Fibroblast of lung (primary cell): Measurements from ENCODE around the gene MYO1D. TPM values are rescaled to one million over a fixed set of nuclear protein-coding genes. Genes with fewer than 3 reads are reported as not detected.
A peak's percentile ranks its signal among the peaks of the same experiment; 100 is the strongest.

Experiments
- DNase-seq, 2 donors: peaks; one replicate each; pipeline versions ENCODE4 v3.0.0 to v3.0.0-alpha.2; 2010; ENCODE audit warnings: low read depth in 2 of 2
- H2AFZ ChIP-seq: 2 replicates; pipeline ENCODE4 v1.5.1; 2012; ENCODE audit warnings: low read length, control low read depth, inconsistent platforms
- H3K27ac ChIP-seq: 2 replicates; pipeline ENCODE4 v1.5.1; 2011; ENCODE audit warnings: low read length, control low read depth; ENCODE audit not compliant: insufficient read depth
- H3K27me3 ChIP-seq: 2 replicates; pipeline ENCODE4 v1.5.1; 2011; ENCODE audit warnings: mild to moderate bottlenecking, low read length; ENCODE audit not compliant: control insufficient read depth, insufficient read depth
- H3K36me3 ChIP-seq: 2 replicates; pipeline ENCODE4 v1.5.1; 2011; ENCODE audit warnings: low read length; ENCODE audit not compliant: control insufficient read depth, insufficient read depth
- H3K4me1 ChIP-seq: 2 replicates; pipeline ENCODE4 v1.5.1; 2011; ENCODE audit warnings: low read length; ENCODE audit not compliant: control insufficient read depth, insufficient read depth; ENCODE audit errors: extremely low read depth
- H3K4me2 ChIP-seq: 2 replicates; pipeline ENCODE4 v1.5.1; 2011; ENCODE audit warnings: low read length, control low read depth; ENCODE audit not compliant: insufficient read depth; ENCODE audit errors: extremely low read depth
- H3K4me3 ChIP-seq, 4 experiments: fragments of 200-600 bp in 1 of 4; sonication (generic) in 1 of 4; replicated peaks in 1 of 4; 2 replicates each; pipeline ENCODE4 v1.5.1; 2011 to 2016; ENCODE audit warnings: low read length in 4 of 4, low read depth in 3 of 4, mild to moderate bottlenecking in 3 of 4, control low read depth in 2 of 4, inconsistent platforms in 1 of 4, mixed read lengths in 1 of 4; ENCODE audit not compliant: insufficient read depth in 1 of 4; ENCODE audit errors: control extremely low read depth in 1 of 4
- H3K79me2 ChIP-seq: 2 replicates; pipeline ENCODE4 v1.5.1; 2012; ENCODE audit warnings: mild to moderate bottlenecking, low read length, inconsistent platforms; ENCODE audit not compliant: control insufficient read depth, insufficient read depth
- H3K9ac ChIP-seq: 2 replicates; pipeline ENCODE4 v1.5.1; 2011; ENCODE audit warnings: mild to moderate bottlenecking, low read length, control low read depth; ENCODE audit not compliant: insufficient read depth
- H3K9me3 ChIP-seq: 2 replicates; pipeline ENCODE4 v1.5.1; 2012; ENCODE audit warnings: low read depth, low read length; ENCODE audit not compliant: control insufficient read depth, insufficient read depth
- H4K20me1 ChIP-seq: 2 replicates; pipeline ENCODE4 v1.5.1; 2011; ENCODE audit warnings: low read length; ENCODE audit not compliant: control insufficient read depth, insufficient read depth; ENCODE audit errors: extremely low read depth
- CTCF ChIP-seq, 2 donors: IDR thresholded peaks in 1 of 2; conservative IDR thresholded peaks in 1 of 2; 1 replicate in 1 of 2; 2 replicates in 1 of 2; pipeline ENCODE4 v1.5.1; 2011 to 2012; ENCODE audit warnings: low read length in 2 of 2, control low read depth in 1 of 2, inconsistent platforms in 1 of 2, low read depth in 1 of 2, mild to moderate bottlenecking in 1 of 2
- EZH2 ChIP-seq: IDR thresholded peaks from 2 replicates; pipeline ENCODE4 v1.5.1; 2012; ENCODE audit warnings: low read length, control low read depth, mild to moderate bottlenecking; ENCODE audit errors: missing control alignments
- polyA plus RNA-seq, 2 donors: library from polyadenylated mRNA; depleted of rRNA in 1 of 2; stranded (reverse) in 1 of 2; unstranded in 1 of 2; fragments of >200 nt; gene quantifications; 2 replicates each; pipeline ENCODE4 v1.2.1, GENCODE V29; 2011 to 2012; ENCODE audit warnings: missing spikeins in 1 of 2
- total RNA-seq: library from RNA; depleted of rRNA; stranded (reverse); fragments of >200 nt; gene quantifications from 2 replicates; pipeline ENCODE4 v1.2.1, GENCODE V29; 2014

The MYO1D gene
- total and polyA plus RNA-seq, 2 donors (not counting 1 experiment from before 2014, with no cell fraction given): 35.0 to 46.6 TPM

- peaks cover 13% of the 10 kb centered on the region for H3K36me3 ChIP-seq
- DNase-seq: no peak
- TF ChIP-seq EZH2 (no peak), CTCF (conservative IDR thresholded peaks at IDR 0.05 in 1 of 2, IDR thresholded peaks at IDR 0.05 in 1 of 2; ENCODE audit: low read depth in 1 of 2, low read length in 2 of 2) (no peak)
Measured at GRCh38 chr17:32449963-32450362, 427.0 kb downstream of the MYO1D start.

GRCh38 chr17:32446949-32447348 lies 430.0 kb downstream of the MYO1D start:
- H3K27me3 ChIP-seq: no peaks in the 10 kb centered on the region
- no peaks in the 10 kb centered on the region for H3K9me3 ChIP-seq
- peaks cover 52% of the 10 kb centered on the region for H3K79me2 ChIP-seq
- H3K4me3 ChIP-seq: no peak overlapping the region
- no peak overlapping the region for H3K9ac ChIP-seq
- no peak overlapping the region for H3K27ac ChIP-seq
- TF ChIP-seq EZH2: no peak
- no peak for TF ChIP-seq CTCF (conservative IDR thresholded peaks at IDR 0.05 in 1 of 2, IDR thresholded peaks at IDR 0.05 in 1 of 2; ENCODE audit: low read depth in 1 of 2, low read length in 2 of 2)
- H4K20me1 ChIP-seq: peaks cover 2% of the 10 kb centered on the region
- DNase-seq: no peak
- peaks cover 6% of the 10 kb centered on the region for H3K36me3 ChIP-seq
- H3K4me2 ChIP-seq: no peak overlapping the region
- no peaks in the 10 kb centered on the region for H3K4me1 ChIP-seq
- no peak overlapping the region for H2AFZ ChIP-seq

More at GRCh38 chr17:32449963-32450362, 427.0 kb downstream of the MYO1D start:
- Histone ChIP-seq H3K9me3 (no peaks in the 10 kb centered on the region), H3K4me3 (no peak overlapping the region), H3K79me2 (peaks cover 62% of the 10 kb centered on the region), H2AFZ (no peak overlapping the region), H4K20me1 (peaks cover 2% of the 10 kb centered on the region), H3K9ac (no peak overlapping the region), H3K4me2 (no peak overlapping the region), H3K4me1 (no peaks in the 10 kb centered on the region), H3K27me3 (no peaks in the 10 kb centered on the region), H3K27ac (no peak overlapping the region)

DNA sequence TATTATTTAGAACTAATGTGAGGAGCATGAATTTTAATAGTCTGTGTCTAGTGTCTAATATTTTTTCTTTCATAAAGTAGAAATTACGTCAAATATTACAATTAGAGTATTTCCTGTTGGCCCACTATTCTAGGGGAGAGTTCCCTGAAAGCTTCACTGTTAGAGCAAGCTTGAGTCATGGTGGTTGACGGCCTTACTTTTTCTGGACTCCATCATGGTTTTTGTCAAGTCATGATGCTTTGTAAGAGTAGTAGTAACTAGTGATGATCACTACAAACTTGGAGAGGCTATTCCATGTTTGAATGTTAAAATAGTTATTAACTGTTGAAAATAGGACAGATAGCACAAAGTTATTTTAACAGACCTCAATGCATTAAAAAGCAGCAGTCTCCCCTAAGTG lies 431.0 kb downstream of the MYO1D start:
- no peak overlapping the region for H2AFZ ChIP-seq
- peak overlapping the region in 3 of 4 experiments; percentile 78 to 95 (median 91) for H3K4me3 ChIP-seq
- no peaks in the 10 kb centered on the region for H3K27me3 ChIP-seq
- H3K79me2 ChIP-seq: peaks cover 52% of the 10 kb centered on the region
- H3K9me3 ChIP-seq: no peaks in the 10 kb centered on the region
- TF ChIP-seq CTCF (conservative IDR thresholded peaks at IDR 0.05 in 1 of 2, IDR thresholded peaks at IDR 0.05 in 1 of 2; ENCODE audit: low read depth in 1 of 2, low read length in 2 of 2): no peak
- TF ChIP-seq EZH2: no peak
- peaks cover 4% of the 10 kb centered on the region for H3K36me3 ChIP-seq
- H4K20me1 ChIP-seq: peaks cover 2% of the 10 kb centered on the region
- no peak overlapping the region for H3K27ac ChIP-seq
- H3K4me2 ChIP-seq: peak overlapping the region; percentile 88
- peak; percentile 21 to 62 for DNase-seq
- H3K4me1 ChIP-seq: no peaks in the 10 kb centered on the region
- H3K9ac ChIP-seq: no peak overlapping the region
